Fibroblast of lung (primary cell): ENCODE measurements around the gene PALB2. TPM values are rescaled to one million over a fixed set of nuclear protein-coding genes. Genes with fewer than 3 reads are reported as not detected.

Source experiments
- DNase-seq, 2 donors: peaks; one replicate each; pipeline versions ENCODE4 v3.0.0 to v3.0.0-alpha.2; 2010; ENCODE audit warnings: low read depth in 2 of 2
- H2AFZ ChIP-seq: 2 replicates; pipeline ENCODE4 v1.5.1; 2012; ENCODE audit warnings: low read length, control low read depth, inconsistent platforms
- H3K27ac ChIP-seq: 2 replicates; pipeline ENCODE4 v1.5.1; 2011; ENCODE audit warnings: low read length, control low read depth; ENCODE audit not compliant: insufficient read depth
- H3K27me3 ChIP-seq: 2 replicates; pipeline ENCODE4 v1.5.1; 2011; ENCODE audit warnings: mild to moderate bottlenecking, low read length; ENCODE audit not compliant: control insufficient read depth, insufficient read depth
- H3K36me3 ChIP-seq: 2 replicates; pipeline ENCODE4 v1.5.1; 2011; ENCODE audit warnings: low read length; ENCODE audit not compliant: control insufficient read depth, insufficient read depth
- H3K4me1 ChIP-seq: 2 replicates; pipeline ENCODE4 v1.5.1; 2011; ENCODE audit warnings: low read length; ENCODE audit not compliant: control insufficient read depth, insufficient read depth; ENCODE audit errors: extremely low read depth
- H3K4me2 ChIP-seq: 2 replicates; pipeline ENCODE4 v1.5.1; 2011; ENCODE audit warnings: low read length, control low read depth; ENCODE audit not compliant: insufficient read depth; ENCODE audit errors: extremely low read depth
- H3K4me3 ChIP-seq, 4 experiments: fragments of 200-600 bp in 1 of 4; sonication (generic) in 1 of 4; replicated peaks in 1 of 4; 2 replicates each; pipeline ENCODE4 v1.5.1; 2011 to 2016; ENCODE audit warnings: low read length in 4 of 4, low read depth in 3 of 4, mild to moderate bottlenecking in 3 of 4, control low read depth in 2 of 4, inconsistent platforms in 1 of 4, mixed read lengths in 1 of 4; ENCODE audit not compliant: insufficient read depth in 1 of 4; ENCODE audit errors: control extremely low read depth in 1 of 4
- H3K79me2 ChIP-seq: 2 replicates; pipeline ENCODE4 v1.5.1; 2012; ENCODE audit warnings: mild to moderate bottlenecking, low read length, inconsistent platforms; ENCODE audit not compliant: control insufficient read depth, insufficient read depth
- H3K9ac ChIP-seq: 2 replicates; pipeline ENCODE4 v1.5.1; 2011; ENCODE audit warnings: mild to moderate bottlenecking, low read length, control low read depth; ENCODE audit not compliant: insufficient read depth
- H3K9me3 ChIP-seq: 2 replicates; pipeline ENCODE4 v1.5.1; 2012; ENCODE audit warnings: low read depth, low read length; ENCODE audit not compliant: control insufficient read depth, insufficient read depth
- H4K20me1 ChIP-seq: 2 replicates; pipeline ENCODE4 v1.5.1; 2011; ENCODE audit warnings: low read length; ENCODE audit not compliant: control insufficient read depth, insufficient read depth; ENCODE audit errors: extremely low read depth
- CTCF ChIP-seq, 2 donors: IDR thresholded peaks in 1 of 2; conservative IDR thresholded peaks in 1 of 2; 1 replicate in 1 of 2; 2 replicates in 1 of 2; pipeline ENCODE4 v1.5.1; 2011 to 2012; ENCODE audit warnings: low read length in 2 of 2, control low read depth in 1 of 2, inconsistent platforms in 1 of 2, low read depth in 1 of 2, mild to moderate bottlenecking in 1 of 2
- EZH2 ChIP-seq: IDR thresholded peaks from 2 replicates; pipeline ENCODE4 v1.5.1; 2012; ENCODE audit warnings: low read length, control low read depth, mild to moderate bottlenecking; ENCODE audit errors: missing control alignments
- polyA plus RNA-seq, 2 donors: library from polyadenylated mRNA; depleted of rRNA in 1 of 2; stranded (reverse) in 1 of 2; unstranded in 1 of 2; fragments of >200 nt; gene quantifications; 2 replicates each; pipeline ENCODE4 v1.2.1, GENCODE V29; 2011 to 2012; ENCODE audit warnings: missing spikeins in 1 of 2
- total RNA-seq: library from RNA; depleted of rRNA; stranded (reverse); fragments of >200 nt; gene quantifications from 2 replicates; pipeline ENCODE4 v1.2.1, GENCODE V29; 2014

PALB2 gene
- total and polyA plus RNA-seq, 2 donors (not counting 1 experiment from before 2014, with no cell fraction given), result 7.7 to 8.1 TPM

GRCh38 chr16:23668873-23669272 lies 27.8 kb upstream of the PALB2 start:
- no peak overlapping the region for H3K4me2 ChIP-seq
- TF ChIP-seq CTCF (conservative IDR thresholded peaks at IDR 0.05 in 1 of 2, IDR thresholded peaks at IDR 0.05 in 1 of 2; ENCODE audit: low read depth in 1 of 2, low read length in 2 of 2), result no peak
- no peak for TF ChIP-seq EZH2
- peaks cover 10% of the 10 kb centered on the region for H3K36me3 ChIP-seq
- no peak overlapping the region for H3K9ac ChIP-seq
- DNase-seq, result no peak
- no peaks in the 10 kb centered on the region for H3K9me3 ChIP-seq
- no peaks in the 10 kb centered on the region for H4K20me1 ChIP-seq
- no peaks in the 10 kb centered on the region for H3K79me2 ChIP-seq
- no peaks in the 10 kb centered on the region for H3K27me3 ChIP-seq
- peaks cover 17% of the 10 kb centered on the region for H3K4me1 ChIP-seq
- H3K4me3 ChIP-seq, result no peak overlapping the region
- H2AFZ ChIP-seq, result no peak overlapping the region
- peak overlapping the region; percentile 71 for H3K27ac ChIP-seq

GRCh38 chr16:23668225-23668624 lies 27.1 kb upstream of the PALB2 start:
- H3K4me3 ChIP-seq, result no peak overlapping the region
- no peaks in the 10 kb centered on the region for H3K79me2 ChIP-seq
- no peaks in the 10 kb centered on the region for H3K27me3 ChIP-seq
- H3K4me1 ChIP-seq, result peaks cover 17% of the 10 kb centered on the region
- no peak overlapping the region for H2AFZ ChIP-seq
- no peak overlapping the region for H3K9ac ChIP-seq
- DNase-seq, result peak in 1 of 2 donors; percentile 95
- H3K9me3 ChIP-seq, result no peaks in the 10 kb centered on the region
- peak overlapping the region; percentile 71 for H3K27ac ChIP-seq
- no peaks in the 10 kb centered on the region for H4K20me1 ChIP-seq
- H3K36me3 ChIP-seq, result peaks cover 10% of the 10 kb centered on the region
- H3K4me2 ChIP-seq, result no peak overlapping the region
- TF ChIP-seq CTCF (conservative IDR thresholded peaks at IDR 0.05 in 1 of 2, IDR thresholded peaks at IDR 0.05 in 1 of 2; ENCODE audit: low read depth in 1 of 2, low read length in 2 of 2) (no peak), EZH2 (no peak)

GRCh38 chr16:23667355-23667659 lies 26.2 kb upstream of the PALB2 start:
- no peak for TF ChIP-seq EZH2
- no peak for TF ChIP-seq CTCF (conservative IDR thresholded peaks at IDR 0.05 in 1 of 2, IDR thresholded peaks at IDR 0.05 in 1 of 2; ENCODE audit: low read depth in 1 of 2, low read length in 2 of 2)
- Histone ChIP-seq H3K36me3 (peaks cover 13% of the 10 kb centered on the region), H3K9me3 (no peaks in the 10 kb centered on the region), H4K20me1 (no peaks in the 10 kb centered on the region), H3K4me1 (peaks cover 17% of the 10 kb centered on the region), H3K27ac (no peak overlapping the region), H2AFZ (no peak overlapping the region), H3K79me2 (no peaks in the 10 kb centered on the region), H3K9ac (no peak overlapping the region), H3K4me2 (no peak overlapping the region), H3K4me3 (no peak overlapping the region), H3K27me3 (no peaks in the 10 kb centered on the region)
- no peak for DNase-seq
